ENCODE data around the gene DPYD.
"Not testable (repeated sequence)": the region's sequence is repeated elsewhere in the genome, so short reads cannot be mapped to it uniquely, and the experiment has no call there.

The DPYD gene

GRCh38 chr1:97238816-97239215 lies 682.0 kb downstream of the DPYD start:
- TF ChIP-seq CTCF (IDR thresholded peaks at IDR 0.05; ENCODE audit: borderline replicate concordance, insufficient read depth, low read depth, low read length) = no peak
- no peak overlapping the region for H3K4me3 ChIP-seq (ENCODE audit: low read depth, low read length)

GRCh38 chr1:97231354-97231753 lies 689.5 kb downstream of the DPYD start:
- H3K4me3 ChIP-seq (ENCODE audit: low read depth, low read length) = not testable (repeated sequence)

- no peak overlapping the region for H3K4me3 ChIP-seq (ENCODE audit: low read depth, low read length)
- no peak for TF ChIP-seq CTCF (IDR thresholded peaks at IDR 0.05; ENCODE audit: borderline replicate concordance, insufficient read depth, low read depth, low read length)
These were observed 708.2 kb downstream of the DPYD start for GRCh38 chr1:97212671-97213070.

- TF ChIP-seq CTCF (IDR thresholded peaks at IDR 0.05; ENCODE audit: borderline replicate concordance, insufficient read depth, low read depth, low read length) = no peak
- no peak overlapping the region for H3K4me3 ChIP-seq (ENCODE audit: low read depth, low read length)
These were observed 710.5 kb downstream of the DPYD start for GRCh38 chr1:97210307-97210706.

- no peak for TF ChIP-seq CTCF (IDR thresholded peaks at IDR 0.05; ENCODE audit: borderline replicate concordance, insufficient read depth, low read depth, low read length)
- no peak overlapping the region for H3K4me3 ChIP-seq (ENCODE audit: low read depth, low read length)
These were observed 711.4 kb downstream of the DPYD start for GRCh38 chr1:97209381-97209957.

GRCh38 chr1:97207868-97208267 lies 713.0 kb downstream of the DPYD start:
- TF ChIP-seq CTCF (IDR thresholded peaks at IDR 0.05; ENCODE audit: borderline replicate concordance, insufficient read depth, low read depth, low read length) = no peak
- H3K4me3 ChIP-seq (ENCODE audit: low read depth, low read length) = no peak overlapping the region

DNA sequence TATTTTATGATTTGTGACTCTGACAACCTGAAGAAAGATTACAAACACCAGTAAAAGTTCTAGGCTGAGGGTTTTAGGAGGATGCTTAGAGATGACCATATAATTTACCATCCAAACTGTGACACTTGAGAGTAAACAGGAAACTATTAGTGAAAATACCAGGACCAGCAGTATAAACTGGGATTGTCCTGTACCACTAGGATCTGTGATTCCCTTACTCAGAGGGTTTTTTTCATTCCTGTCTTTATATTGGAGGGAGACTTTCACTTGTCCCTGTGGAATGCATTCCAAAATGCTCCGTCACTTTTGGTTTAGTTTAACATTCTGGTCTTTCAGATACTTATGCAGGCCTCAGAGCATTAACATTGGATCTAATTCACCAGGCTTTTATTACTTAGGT lies 716.4 kb downstream of the DPYD start:
- H3K4me3 ChIP-seq (ENCODE audit: low read depth, low read length) = no peak overlapping the region
- TF ChIP-seq CTCF (IDR thresholded peaks at IDR 0.05; ENCODE audit: borderline replicate concordance, insufficient read depth, low read depth, low read length) = no peak
